Mesendoderm (in vitro differentiated cells): ENCODE data around the gene MRPS18B.

Source experiments
- DNase-seq: peaks from one replicate; pipeline ENCODE4 v3.0.0; 2013
- H2AK5ac ChIP-seq: 2 replicates; pipeline ENCODE4 v1.6.1; 2013; ENCODE audit warnings: low read length, inconsistent platforms
- H2BK120ac ChIP-seq: 2 replicates; pipeline ENCODE4 v1.6.1; 2013; ENCODE audit warnings: low read depth, mild to moderate bottlenecking, low read length, moderate library complexity, mixed read lengths
- H2BK15ac ChIP-seq: replicated peaks from 2 replicates; pipeline ENCODE4 v1.6.1; 2013; ENCODE audit warnings: low read depth, mild to moderate bottlenecking, moderate library complexity
- H2BK5ac ChIP-seq: 2 replicates; pipeline ENCODE4 v1.6.1; 2013; ENCODE audit warnings: low read length, inconsistent platforms
- H3K18ac ChIP-seq: 2 replicates; pipeline ENCODE4 v1.6.1; 2013; ENCODE audit warnings: mild to moderate bottlenecking, low read length, mixed read lengths
- H3K23ac ChIP-seq: one replicate; pipeline ENCODE4 v1.6.1; 2013; ENCODE audit warnings: low read length
- H3K27ac ChIP-seq: 2 replicates; pipeline ENCODE4 v1.5.1; 2013; ENCODE audit warnings: low read depth, mild to moderate bottlenecking, inconsistent platforms, low read length, moderate library complexity
- H3K27me3 ChIP-seq: 2 replicates; pipeline ENCODE4 v1.6.1; 2013; ENCODE audit warnings: low read length, control low read depth, mild to moderate bottlenecking, inconsistent platforms; ENCODE audit not compliant: insufficient read depth, poor library complexity
- H3K36me3 ChIP-seq: 2 replicates; pipeline ENCODE4 v1.6.1; 2013; ENCODE audit warnings: low read length, inconsistent platforms; ENCODE audit not compliant: control insufficient read depth, insufficient read depth
- H3K4ac ChIP-seq: one replicate; pipeline ENCODE4 v1.6.1; 2013; ENCODE audit warnings: low read depth, mild to moderate bottlenecking, low read length, moderate library complexity
- H3K4me1 ChIP-seq: 2 replicates; pipeline ENCODE4 v1.6.1; 2013; ENCODE audit warnings: low read depth, low read length, inconsistent platforms; ENCODE audit not compliant: control insufficient read depth
- H3K4me2 ChIP-seq: 2 replicates; pipeline ENCODE4 v1.6.1; 2013; ENCODE audit warnings: low read length
- H3K4me3 ChIP-seq: 2 replicates; pipeline ENCODE4 v1.5.1; 2013; ENCODE audit warnings: mild to moderate bottlenecking, low read length
- H3K56ac ChIP-seq: one replicate; pipeline ENCODE4 v1.6.1; 2013; ENCODE audit warnings: low read length
- H3K79me1 ChIP-seq: 2 replicates; pipeline ENCODE4 v1.6.1; 2013; ENCODE audit warnings: low read length, inconsistent platforms
- H3K79me2 ChIP-seq: 2 replicates; pipeline ENCODE4 v1.6.1; 2013; ENCODE audit warnings: mild to moderate bottlenecking, low read length; ENCODE audit not compliant: control insufficient read depth, insufficient read depth
- H3K9ac ChIP-seq: 2 replicates; pipeline ENCODE4 v1.6.1; 2013; ENCODE audit warnings: low read length, inconsistent platforms
- H4K5ac ChIP-seq: one replicate; pipeline ENCODE4 v1.6.1; 2013; ENCODE audit warnings: low read length
- H4K8ac ChIP-seq: one replicate; pipeline ENCODE4 v1.6.1; 2013; ENCODE audit warnings: low read depth, mild to moderate bottlenecking, control low read depth, low read length, moderate library complexity
- WGBS: extraction: QIAGEN DNeasy Blood & Tissue Kit; methylation state at CpG from one replicate; pipeline ENCODE4 v1.1.7; 2013; ENCODE audit warnings: low lambda C conversion rate, missing lambda C conversion rate; ENCODE audit not compliant: insufficient coverage; ENCODE audit errors: extremely low coverage; 5-methylcytosine and 5-hydroxymethylcytosine counted together

Gene MRPS18B

DNA sequence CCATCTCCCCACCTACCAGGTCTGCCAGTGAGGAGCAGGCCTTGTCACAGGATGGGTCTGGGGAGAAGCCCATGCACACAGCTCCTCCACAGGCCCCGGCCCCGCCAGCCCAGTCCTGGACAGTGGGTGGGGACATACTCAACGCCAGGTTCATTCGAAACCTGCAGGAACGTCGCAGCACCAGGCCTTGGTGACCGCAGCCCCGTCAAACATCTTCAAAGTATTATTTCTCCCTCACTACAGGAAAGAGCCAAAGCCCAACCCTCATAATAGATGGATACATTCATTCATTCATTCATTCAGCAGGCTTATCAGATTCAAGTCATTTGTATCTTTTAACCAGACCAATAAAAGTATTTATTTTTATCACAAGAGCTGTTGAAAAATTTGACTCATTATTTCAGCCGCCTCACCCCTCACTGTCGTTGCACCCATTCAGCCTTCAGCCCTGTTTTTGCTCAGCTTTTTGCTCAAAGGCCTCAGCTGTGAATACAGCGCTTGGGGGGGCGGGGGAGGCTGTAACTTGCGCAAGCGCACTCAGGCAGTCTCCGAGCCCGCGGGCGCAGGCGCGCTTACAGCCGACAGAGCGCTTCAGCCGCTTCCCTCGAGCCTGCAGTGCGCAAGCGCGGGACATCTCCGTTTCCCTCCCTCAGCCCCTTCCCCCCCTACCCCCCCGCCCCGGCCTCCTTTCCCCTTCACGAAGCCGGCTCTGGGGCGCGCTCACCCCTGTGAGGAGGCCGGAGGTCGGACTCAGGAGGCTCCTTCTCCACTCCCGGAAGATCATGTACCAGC lies 29.0 kb downstream of the MRPS18B start, which contains the start of gene C6orf136:
C6orf136 (plus strand) TSS at position 684 of the 792 bp plus-strand sequence; CDS start at position 783, 99 bp downstream.
- Histone ChIP-seq H3K79me1 (peaks cover 16% of the 10 kb centered on the region), H3K79me2 (peaks cover 16% of the 10 kb centered on the region), H3K18ac (peak within 1 kb of the TSS; percentile 98), H3K4ac (peak within 1 kb of the TSS; percentile 41), H3K27ac (peak within 1 kb of the TSS; percentile 74), H3K23ac (peak within 1 kb of the TSS; percentile 45), H2BK15ac (no peak within 1 kb of the TSS), H2BK5ac (no peak within 1 kb of the TSS), H3K27me3 (no peaks in the 10 kb centered on the region), H3K4me1 (peaks cover 2% of the 10 kb centered on the region), H2AK5ac (no peak within 1 kb of the TSS), H4K5ac (no peak within 1 kb of the TSS), H4K8ac (no peak within 1 kb of the TSS), H3K4me2 (peak within 1 kb of the TSS; percentile 91), H3K36me3 (peaks cover 5% of the 10 kb centered on the region), H3K9ac (peak within 1 kb of the TSS; percentile 97), H3K56ac (peak within 1 kb of the TSS; percentile 99), H3K4me3 (peak within 1 kb of the TSS; percentile 91), H2BK120ac (no peak within 1 kb of the TSS)
- DNase-seq: peak; percentile 95
- WGBS: no CpG with 5 or more reads among the region's 37 CpGs

DNA sequence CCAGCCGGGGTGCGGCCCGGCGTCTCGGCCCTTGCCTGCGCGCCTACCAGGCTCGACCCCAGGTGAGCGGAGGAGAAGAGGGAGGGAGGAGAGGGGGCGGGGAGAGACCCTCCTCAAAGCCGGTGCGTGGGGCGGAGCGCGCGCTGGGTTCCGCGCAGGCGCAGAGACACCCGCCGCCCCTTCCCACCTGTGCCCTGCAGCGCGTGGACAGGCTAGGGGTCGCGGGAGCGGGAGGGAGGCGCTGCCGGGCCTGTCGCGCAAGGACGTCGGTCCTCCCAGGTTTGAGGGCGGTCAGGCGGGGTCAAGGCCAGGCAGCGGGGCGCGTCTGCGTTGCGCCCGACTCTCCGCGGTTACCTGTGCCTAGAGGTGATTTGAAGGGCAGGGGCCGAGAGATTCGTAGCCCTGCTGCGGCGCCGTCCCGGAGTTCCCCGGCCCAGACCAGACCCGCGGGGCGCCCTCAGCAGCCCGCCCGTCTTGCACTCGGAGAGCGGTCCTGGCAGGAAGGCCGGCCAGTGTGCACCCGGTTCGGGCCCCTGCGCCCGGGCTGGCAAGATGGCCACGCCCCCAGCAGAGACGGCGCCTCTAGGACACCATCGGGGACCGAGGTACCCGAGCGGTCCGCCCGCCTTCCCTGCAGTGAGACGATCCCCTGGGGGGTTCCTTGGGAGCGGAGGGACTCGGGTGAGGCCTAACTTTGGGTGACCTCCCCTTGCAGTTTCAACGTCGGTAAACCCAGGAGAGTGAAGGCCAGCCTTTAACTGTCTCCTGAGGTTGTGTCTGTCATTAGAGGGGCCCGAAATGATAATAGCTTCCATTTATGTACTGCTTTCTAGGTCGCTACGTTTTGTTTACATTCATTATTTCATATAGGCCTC lies 29.8 kb downstream of the MRPS18B start:
- no peak overlapping the region for H2BK15ac ChIP-seq
- H3K4me3 ChIP-seq: peak overlapping the region; percentile 91
- no peak overlapping the region for H2BK120ac ChIP-seq
- peaks cover 16% of the 10 kb centered on the region for H3K79me2 ChIP-seq
- no peak overlapping the region for H4K5ac ChIP-seq
- peak overlapping the region; percentile 99 for H3K56ac ChIP-seq
- H3K4ac ChIP-seq: peak overlapping the region; percentile 41
- H3K27ac ChIP-seq: peak overlapping the region; percentile 74
- peak overlapping the region; percentile 97 for H3K9ac ChIP-seq
- H2BK5ac ChIP-seq: no peak overlapping the region
- H3K18ac ChIP-seq: peak overlapping the region; percentile 98
- peaks cover 5% of the 10 kb centered on the region for H3K36me3 ChIP-seq
- peak; percentile 76 for DNase-seq
- H2AK5ac ChIP-seq: no peak overlapping the region
- peak overlapping the region; percentile 45 for H3K23ac ChIP-seq
- H3K4me2 ChIP-seq: peak overlapping the region; percentile 91
- H3K79me1 ChIP-seq: peaks cover 16% of the 10 kb centered on the region
- no peaks in the 10 kb centered on the region for H3K27me3 ChIP-seq
- WGBS: no CpG with 5 or more reads among the region's 78 CpGs
- peaks cover 2% of the 10 kb centered on the region for H3K4me1 ChIP-seq
- H4K8ac ChIP-seq: no peak overlapping the region

DNA sequence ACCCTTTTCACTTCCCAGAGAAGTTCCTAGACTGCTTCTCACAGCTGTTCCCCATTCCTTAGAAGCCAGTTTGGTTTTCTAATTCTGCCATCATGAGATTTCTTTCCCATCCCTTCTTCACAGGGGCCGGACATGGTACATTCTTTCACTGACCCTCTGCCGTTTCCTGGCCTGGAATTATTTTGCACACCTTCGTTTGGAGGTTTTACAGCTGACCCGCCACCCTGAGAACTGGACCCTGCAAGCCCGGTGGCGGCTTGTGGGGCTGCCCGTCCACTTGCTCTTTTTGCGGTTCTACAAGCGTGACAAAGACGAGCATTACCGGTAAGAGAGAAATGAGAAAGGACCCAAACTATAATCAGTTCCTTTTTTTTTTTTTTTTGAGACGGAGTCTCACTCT lies 33.5 kb downstream of the MRPS18B start:
- no peak overlapping the region for H2AK5ac ChIP-seq
- no peak for DNase-seq
- no peak overlapping the region for H4K8ac ChIP-seq
- H3K79me2 ChIP-seq: peaks cover 7% of the 10 kb centered on the region
- H2BK5ac ChIP-seq: no peak overlapping the region
- no peak overlapping the region for H2BK15ac ChIP-seq
- H3K79me1 ChIP-seq: peaks cover 6% of the 10 kb centered on the region
- H2BK120ac ChIP-seq: no peak overlapping the region
- H3K23ac ChIP-seq: no peak overlapping the region
- H3K4me1 ChIP-seq: no peaks in the 10 kb centered on the region
- H4K5ac ChIP-seq: no peak overlapping the region
- no peak overlapping the region for H3K4me3 ChIP-seq
- no peak overlapping the region for H3K56ac ChIP-seq
- H3K9ac ChIP-seq: no peak overlapping the region
- no peak overlapping the region for H3K4ac ChIP-seq
- H3K18ac ChIP-seq: no peak overlapping the region
- peaks cover 15% of the 10 kb centered on the region for H3K36me3 ChIP-seq
- no peak overlapping the region for H3K27ac ChIP-seq
- no peak overlapping the region for H3K4me2 ChIP-seq
- H3K27me3 ChIP-seq: no peaks in the 10 kb centered on the region
- WGBS: no CpG with 5 or more reads among the region's 12 CpGs

DNA sequence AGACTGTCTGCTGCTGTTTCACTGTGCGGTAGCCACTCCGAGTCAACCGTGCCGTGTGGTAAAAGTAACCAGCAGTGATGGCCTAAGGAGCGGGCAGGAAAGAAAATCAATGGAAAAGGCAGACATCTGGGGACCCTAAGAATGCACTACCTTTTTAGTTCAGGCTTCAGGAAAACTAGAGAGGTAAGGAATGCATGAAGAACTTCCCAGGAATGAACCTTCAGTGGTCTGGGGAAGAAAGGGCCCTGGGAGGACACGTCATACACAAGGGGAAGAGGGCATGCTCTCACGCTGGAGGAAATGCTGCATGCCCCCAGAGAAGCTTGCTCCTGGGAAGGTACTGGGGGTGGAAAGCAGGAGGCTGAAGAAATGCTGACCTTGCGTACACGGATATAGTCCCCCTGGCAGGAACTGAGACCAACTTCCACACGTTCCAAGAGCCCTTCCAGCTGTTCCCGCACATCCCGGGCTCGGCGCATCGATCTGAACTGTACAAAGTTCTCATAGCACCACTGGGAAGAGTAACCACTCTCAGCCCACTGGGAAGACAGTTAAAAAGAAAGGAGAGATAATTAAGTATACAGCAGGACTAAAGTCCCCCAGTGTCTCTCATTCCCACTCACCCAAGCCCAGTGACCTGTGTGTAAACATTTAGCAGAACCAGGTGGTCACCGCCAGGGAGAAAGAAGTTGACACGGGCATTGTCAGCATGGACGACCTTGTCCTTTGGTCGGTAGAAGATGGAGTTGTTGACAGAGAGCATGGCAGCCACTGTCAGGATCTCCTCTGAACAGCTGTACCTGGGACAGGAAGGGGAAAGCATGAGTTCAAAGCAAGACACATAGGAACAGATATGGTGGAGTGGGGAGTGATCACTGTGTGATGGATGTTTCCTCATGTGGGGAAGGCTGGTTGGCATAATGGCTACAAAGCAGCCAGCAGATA lies 37.4 kb downstream of the MRPS18B start:
- Histone ChIP-seq H3K4ac (no peak overlapping the region), H4K5ac (no peak overlapping the region), H3K56ac (no peak overlapping the region), H3K18ac (no peak overlapping the region), H3K79me1 (no peaks in the 10 kb centered on the region), H2BK5ac (no peak overlapping the region), H3K9ac (no peak overlapping the region), H3K27ac (no peak overlapping the region), H2BK120ac (no peak overlapping the region), H3K4me2 (no peak overlapping the region), H3K36me3 (peaks cover 21% of the 10 kb centered on the region), H3K23ac (no peak overlapping the region), H4K8ac (no peak overlapping the region), H2BK15ac (no peak overlapping the region), H3K4me1 (no peaks in the 10 kb centered on the region), H3K27me3 (no peaks in the 10 kb centered on the region), H3K4me3 (no peak overlapping the region), H3K79me2 (no peaks in the 10 kb centered on the region), H2AK5ac (no peak overlapping the region)
- DNase-seq: no peak
- no CpG with 5 or more reads among the region's 19 CpGs for WGBS

DNA sequence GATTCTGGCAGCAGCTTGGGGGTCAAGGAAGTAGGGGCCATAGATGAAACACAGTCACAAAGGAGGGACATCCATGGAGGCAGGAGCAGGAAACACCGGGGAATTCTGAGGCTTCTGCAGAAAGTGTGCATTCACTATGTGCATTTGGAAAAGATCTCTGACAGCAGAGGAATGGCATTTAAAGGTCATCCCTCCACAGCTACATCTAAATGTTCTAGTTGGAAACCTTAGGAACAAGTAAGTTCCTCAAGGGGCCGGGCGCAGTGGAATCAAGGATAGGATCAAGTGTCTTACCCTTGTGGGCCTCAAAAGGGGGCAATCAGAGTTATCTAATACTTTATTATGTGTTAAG lies 38.1 kb downstream of the MRPS18B start:
- Histone ChIP-seq H3K27me3 (no peaks in the 10 kb centered on the region), H3K36me3 (peaks cover 23% of the 10 kb centered on the region), H2AK5ac (no peak overlapping the region), H3K79me2 (no peaks in the 10 kb centered on the region), H4K5ac (no peak overlapping the region), H3K4me3 (no peak overlapping the region), H3K4me1 (no peaks in the 10 kb centered on the region), H2BK120ac (no peak overlapping the region), H3K27ac (no peak overlapping the region), H2BK5ac (no peak overlapping the region), H3K56ac (no peak overlapping the region), H3K18ac (no peak overlapping the region), H3K23ac (no peak overlapping the region), H4K8ac (no peak overlapping the region), H3K4ac (no peak overlapping the region), H2BK15ac (no peak overlapping the region), H3K9ac (no peak overlapping the region), H3K4me2 (no peak overlapping the region), H3K79me1 (no peaks in the 10 kb centered on the region)
- DNase-seq: no peak
- WGBS: no CpG with 5 or more reads among the region's 3 CpGs
